RWPE2 (cell line): ENCODE results near the gene CSMD2.

Source experiments
- ATAC-seq: fragments of 200-7000 bp; cut with Tn5 transposase; 3 replicates; pipeline ENCODE4 v1.9.1; 2021; ENCODE audit warnings: low read depth
- DNase-seq: peaks from one replicate; pipeline ENCODE4 v3.0.0-alpha.2; 2020; ENCODE audit warnings: low spot score
- H3K27ac ChIP-seq: fragments of 450-650 bp; 2 replicates; pipeline ENCODE4 v1.5.1; 2017; ENCODE audit warnings: mild to moderate bottlenecking; ENCODE audit not compliant: poor library complexity, severe bottlenecking
- H3K27me3 ChIP-seq: fragments of 250-450 bp; sonication (Bioruptor Pico); 2 replicates; pipeline ENCODE4 v1.5.1; 2021; ENCODE audit warnings: mild to moderate bottlenecking, moderate library complexity; ENCODE audit not compliant: insufficient read depth, poor library complexity, severe bottlenecking
- H3K36me3 ChIP-seq: fragments of 250-450 bp; sonication (Bioruptor Pico); 2 replicates; pipeline ENCODE4 v1.5.1; 2020; ENCODE audit warnings: low read depth, mild to moderate bottlenecking, moderate library complexity
- H3K4me1 ChIP-seq: fragments of 250-450 bp; sonication (Bioruptor Pico); 2 replicates; pipeline ENCODE4 v1.5.1; 2021; ENCODE audit warnings: mild to moderate bottlenecking, moderate library complexity; ENCODE audit not compliant: insufficient read depth, poor library complexity, severe bottlenecking
- H3K4me3 ChIP-seq: fragments of 250-450 bp; sonication (Bioruptor Pico); 2 replicates; pipeline ENCODE4 v1.5.1; 2021; ENCODE audit warnings: mild to moderate bottlenecking, moderate library complexity; ENCODE audit not compliant: severe bottlenecking
- H3K9me3 ChIP-seq: fragments of 250-450 bp; sonication (Bioruptor Pico); 2 replicates; pipeline ENCODE4 v1.5.1; 2021; ENCODE audit warnings: mild to moderate bottlenecking, moderate library complexity; ENCODE audit not compliant: severe bottlenecking
- TF ChIP-seq, protein P1 (sequence below): fragments of 450-650 bp; IDR thresholded peaks from one replicate; pipeline ENCODE4 v1.5.1; 2017; ENCODE audit warnings: mild to moderate bottlenecking, moderate library complexity; ENCODE audit not compliant: poor library complexity, severe bottlenecking

CSMD2 gene

GRCh38 chr1:33501309-33501708 lies 663.7 kb downstream of the CSMD2 start:
- Histone ChIP-seq H3K27ac (no peak overlapping the region), H3K9me3 (peaks cover 2% of the 10 kb centered on the region), H3K4me1 (peaks cover 9% of the 10 kb centered on the region), H3K27me3 (no peaks in the 10 kb centered on the region), H3K36me3 (no peaks in the 10 kb centered on the region), H3K4me3 (no peak overlapping the region)
- no peak for ATAC-seq
- no peak for DNase-seq
- TF ChIP-seq, protein P1, sequence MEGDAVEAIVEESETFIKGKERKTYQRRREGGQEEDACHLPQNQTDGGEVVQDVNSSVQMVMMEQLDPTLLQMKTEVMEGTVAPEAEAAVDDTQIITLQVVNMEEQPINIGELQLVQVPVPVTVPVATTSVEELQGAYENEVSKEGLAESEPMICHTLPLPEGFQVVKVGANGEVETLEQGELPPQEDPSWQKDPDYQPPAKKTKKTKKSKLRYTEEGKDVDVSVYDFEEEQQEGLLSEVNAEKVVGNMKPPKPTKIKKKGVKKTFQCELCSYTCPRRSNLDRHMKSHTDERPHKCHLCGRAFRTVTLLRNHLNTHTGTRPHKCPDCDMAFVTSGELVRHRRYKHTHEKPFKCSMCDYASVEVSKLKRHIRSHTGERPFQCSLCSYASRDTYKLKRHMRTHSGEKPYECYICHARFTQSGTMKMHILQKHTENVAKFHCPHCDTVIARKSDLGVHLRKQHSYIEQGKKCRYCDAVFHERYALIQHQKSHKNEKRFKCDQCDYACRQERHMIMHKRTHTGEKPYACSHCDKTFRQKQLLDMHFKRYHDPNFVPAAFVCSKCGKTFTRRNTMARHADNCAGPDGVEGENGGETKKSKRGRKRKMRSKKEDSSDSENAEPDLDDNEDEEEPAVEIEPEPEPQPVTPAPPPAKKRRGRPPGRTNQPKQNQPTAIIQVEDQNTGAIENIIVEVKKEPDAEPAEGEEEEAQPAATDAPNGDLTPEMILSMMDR = no peak

- TF ChIP-seq, protein P1 = peak; percentile 19
Measured at GRCh38 chr1:33500547-33500946, 664.5 kb downstream of the CSMD2 start.

GRCh38 chr1:33497410-33497809 lies 667.6 kb downstream of the CSMD2 start:
- no peak for ATAC-seq
- TF ChIP-seq, protein P1 = no peak
- DNase-seq = no peak
- Histone ChIP-seq H3K4me1 (peaks cover 2% of the 10 kb centered on the region), H3K36me3 (peaks cover 10% of the 10 kb centered on the region), H3K27ac (no peak overlapping the region), H3K27me3 (no peaks in the 10 kb centered on the region), H3K4me3 (no peak overlapping the region), H3K9me3 (peaks cover 25% of the 10 kb centered on the region)

More at GRCh38 chr1:33500547-33500946, 664.5 kb downstream of the CSMD2 start:
- Histone ChIP-seq H3K4me3 (no peak overlapping the region), H3K27ac (no peak overlapping the region), H3K27me3 (no peaks in the 10 kb centered on the region), H3K9me3 (peaks cover 4% of the 10 kb centered on the region), H3K4me1 (peaks cover 9% of the 10 kb centered on the region), H3K36me3 (no peaks in the 10 kb centered on the region)
- no peak for ATAC-seq
- DNase-seq = no peak

- Histone ChIP-seq H3K27me3 (no peaks in the 10 kb centered on the region), H3K9me3 (peaks cover 25% of the 10 kb centered on the region), H3K27ac (no peak overlapping the region), H3K4me1 (no peaks in the 10 kb centered on the region), H3K36me3 (peaks cover 31% of the 10 kb centered on the region), H3K4me3 (no peak overlapping the region)
- ATAC-seq (no peak), DNase-seq (no peak)
- TF ChIP-seq, protein P1 = no peak
Measured at GRCh38 chr1:33494929-33495328, 670.1 kb downstream of the CSMD2 start.

- DNase-seq (no peak), ATAC-seq (no peak)
- H3K36me3 ChIP-seq = peaks cover 42% of the 10 kb centered on the region
- H3K27ac ChIP-seq = no peak overlapping the region
- TF ChIP-seq, protein P1 = no peak
- H3K9me3 ChIP-seq = peaks cover 2% of the 10 kb centered on the region
- H3K27me3 ChIP-seq = no peaks in the 10 kb centered on the region
- H3K4me1 ChIP-seq = no peaks in the 10 kb centered on the region
- H3K4me3 ChIP-seq = no peak overlapping the region
Measured at GRCh38 chr1:33488624-33489023, 676.4 kb downstream of the CSMD2 start.
